Ovary (tissue), 9 donors: ENCODE data around the gene SEMA5B. TPM values are rescaled to one million over a fixed set of nuclear protein-coding genes. Genes with fewer than 3 reads are reported as not detected.

ENCODE experiments used
- DNase-seq, 5 donors: peaks; one replicate each; pipeline ENCODE4 v3.0.0-alpha.2; 2019 to 2020
- H3K27ac ChIP-seq, 2 donors: fragments of 200-600 bp; one replicate each; pipeline versions ENCODE4 v1.5.1 to v1.8.0; 2019 to 2022
- H3K27me3 ChIP-seq: fragments of 200-600 bp; one replicate; pipeline ENCODE4 v1.8.0; 2022
- H3K36me3 ChIP-seq: fragments of 200-600 bp; sonication (generic); one replicate; pipeline ENCODE4 v1.5.1; 2019
- H3K4me1 ChIP-seq: one replicate; pipeline ENCODE4 v1.8.1; 2013; ENCODE audit warnings: mild to moderate bottlenecking, moderate library complexity; ENCODE audit not compliant: insufficient read depth
- H3K4me3 ChIP-seq: fragments of 200-600 bp; sonication (generic); one replicate; pipeline ENCODE4 v1.5.1; 2017
- H3K9me3 ChIP-seq, 2 donors: fragments of 200-600 bp in 1 of 2; sonication (generic) in 1 of 2; one replicate each; pipeline versions ENCODE4 v1.5.1 to v1.8.1; 2013 to 2019; ENCODE audit warnings: mild to moderate bottlenecking in 1 of 2, moderate library complexity in 1 of 2
- EP300 ChIP-seq: sonication (generic); formaldehyde crosslinking; IDR thresholded peaks from one replicate; pipeline ENCODE4 v1.6.1; 2017; ENCODE audit warnings: antibody characterized with exemption
- POLR2A ChIP-seq: fragments of 450-650 bp; IDR thresholded peaks from one replicate; pipeline ENCODE4 v1.6.1; 2017; ENCODE audit warnings: antibody characterized with exemption, mild to moderate bottlenecking, moderate library complexity
- WGBS, 3 donors: extraction: QIAGEN DNeasy Blood & Tissue Kit in 1 of 3; methylation state at CpG; one replicate each; pipeline versions ENCODE4 v1.1.5 to v1.1.7; 2013 to 2017; 5-methylcytosine and 5-hydroxymethylcytosine counted together
- intact Hi-C, 4 donors: fragments of 100-400 bp; cut with DNase I; formaldehyde crosslinking; loops; one replicate each; pipeline versions ENCODE4 v1.11.0 to v1.15.1; 2022 to 2023
- polyA plus RNA-seq, 2 donors: library from polyadenylated mRNA; stranded (reverse); fragments of 200-250 nt in 1 of 2; fragments of 350-450 nt in 1 of 2; fragmentation: Illumina TruSeq in 1 of 2; extraction: RNeasy Lipid Tissue Mini Kit (QIAGEN cat#74804) in 1 of 2; gene quantifications; one replicate each; pipeline ENCODE4 v1.2.3, GENCODE V29; 2013 to 2014
- total RNA-seq, 7 donors: library from RNA; depleted of rRNA in 2 of 7; stranded (reverse); fragments of >200 nt in 2 of 7; fragmentation: NEBNext Ultra II Directional in 3 of 7; extraction: Animal tissue kit (Norgen Biotek cat#: 25700) in 3 of 7; gene quantifications; one replicate each; pipeline versions ENCODE4 v1.1.0 to v1.2.4, GENCODE V29; 2016 to 2023
- TF ChIP-seq, protein P1 (sequence below), 3 donors: fragments of 450-650 bp in 2 of 3; fragments of 200-600 bp in 1 of 3; IDR thresholded peaks; one replicate each; pipeline versions ENCODE4 v1.5.1 to v1.8.0; 2016 to 2022; ENCODE audit warnings: antibody characterized with exemption in 3 of 3, mild to moderate bottlenecking in 1 of 3
- donor health status: DM: no; HTN: no; CAD: no; lungs with moderate emphysema.
- donor health status: DM: no; HTN: no; CAD: no.
- donor health status: Bipolar disorder and iron deficiency.
- donor health status: DM: yes; HTN: yes; CAD: no.
- donor health status: DM: no; HTN: no; CAD: no.
- donor health status: DM: yes; HTN: yes; CAD: no.

SEMA5B gene
- total and polyA plus RNA-seq, 9 donors, result 0.22 to 3.1 (median 1.3) TPM

DNA sequence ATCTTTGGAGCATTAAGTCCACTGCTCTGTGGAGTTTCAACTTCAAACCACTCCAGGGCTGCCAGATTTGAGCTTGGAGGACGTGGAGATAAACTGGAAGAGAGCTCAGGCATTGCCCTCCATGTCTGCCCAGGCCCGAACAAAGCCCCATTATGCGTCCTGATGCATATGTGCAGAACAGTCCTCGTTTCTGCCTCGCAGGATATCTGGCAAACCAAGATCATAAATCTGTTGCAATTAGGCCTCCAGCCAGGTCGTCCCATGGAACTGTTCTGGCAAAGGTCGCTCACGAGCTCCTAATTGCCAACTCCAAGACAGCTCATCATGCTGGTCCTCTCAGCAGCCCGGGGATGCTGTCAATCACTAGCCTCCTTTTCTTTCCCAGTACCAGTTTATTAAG, 91.2 kb downstream of the SEMA5B start:
- Histone ChIP-seq H3K4me1 (peaks cover 3% of the 10 kb centered on the region), H3K27me3 (no peaks in the 10 kb centered on the region), H3K4me3 (no peak overlapping the region), H3K9me3 (no peaks in the 10 kb centered on the region), H3K36me3 (no peaks in the 10 kb centered on the region), H3K27ac (no peak overlapping the region)
- TF ChIP-seq EP300 (no peak), POLR2A (no peak)
- TF ChIP-seq, protein P1, sequence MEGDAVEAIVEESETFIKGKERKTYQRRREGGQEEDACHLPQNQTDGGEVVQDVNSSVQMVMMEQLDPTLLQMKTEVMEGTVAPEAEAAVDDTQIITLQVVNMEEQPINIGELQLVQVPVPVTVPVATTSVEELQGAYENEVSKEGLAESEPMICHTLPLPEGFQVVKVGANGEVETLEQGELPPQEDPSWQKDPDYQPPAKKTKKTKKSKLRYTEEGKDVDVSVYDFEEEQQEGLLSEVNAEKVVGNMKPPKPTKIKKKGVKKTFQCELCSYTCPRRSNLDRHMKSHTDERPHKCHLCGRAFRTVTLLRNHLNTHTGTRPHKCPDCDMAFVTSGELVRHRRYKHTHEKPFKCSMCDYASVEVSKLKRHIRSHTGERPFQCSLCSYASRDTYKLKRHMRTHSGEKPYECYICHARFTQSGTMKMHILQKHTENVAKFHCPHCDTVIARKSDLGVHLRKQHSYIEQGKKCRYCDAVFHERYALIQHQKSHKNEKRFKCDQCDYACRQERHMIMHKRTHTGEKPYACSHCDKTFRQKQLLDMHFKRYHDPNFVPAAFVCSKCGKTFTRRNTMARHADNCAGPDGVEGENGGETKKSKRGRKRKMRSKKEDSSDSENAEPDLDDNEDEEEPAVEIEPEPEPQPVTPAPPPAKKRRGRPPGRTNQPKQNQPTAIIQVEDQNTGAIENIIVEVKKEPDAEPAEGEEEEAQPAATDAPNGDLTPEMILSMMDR (IDR thresholded peaks at IDR 0.05), result no peak
- DNase-seq, result no peak
- WGBS, 3 donors, result 37 to 73% (median 70%) methylated on average over 9 of the region's 9 CpGs
- intact Hi-C loops, result no loop called here

DNA sequence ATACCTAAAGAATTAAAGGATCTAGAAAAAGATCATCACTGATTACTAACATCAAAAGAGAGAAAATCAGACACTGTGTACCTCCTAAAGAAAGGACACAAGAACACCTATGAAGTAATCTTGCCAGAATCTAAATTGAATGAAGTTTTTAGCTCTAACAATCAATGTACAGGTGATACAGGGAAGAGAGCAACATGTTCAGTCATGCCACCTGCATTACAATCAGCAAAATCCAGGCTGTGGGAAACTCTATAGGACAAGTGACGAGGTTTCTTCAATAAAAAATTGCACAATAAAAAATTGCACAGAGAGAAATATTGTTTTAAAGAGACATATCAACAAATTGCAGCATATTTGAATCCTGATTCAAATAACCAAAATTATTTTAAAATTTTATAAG, 93.3 kb downstream of the SEMA5B start:
- Histone ChIP-seq H3K36me3 (no peaks in the 10 kb centered on the region), H3K4me3 (no peak overlapping the region), H3K27ac (no peak overlapping the region), H3K27me3 (no peaks in the 10 kb centered on the region), H3K4me1 (no peaks in the 10 kb centered on the region), H3K9me3 (no peaks in the 10 kb centered on the region)
- no peak for DNase-seq
- WGBS, 3 donors, result 95 to 97% (median 97%) methylated on average over 1 of the region's 1 CpG
- intact Hi-C loops, result no loop called here
- no peak for TF ChIP-seq EP300
- TF ChIP-seq, protein P1 (IDR thresholded peaks at IDR 0.05), result no peak
- TF ChIP-seq POLR2A, result no peak

DNA sequence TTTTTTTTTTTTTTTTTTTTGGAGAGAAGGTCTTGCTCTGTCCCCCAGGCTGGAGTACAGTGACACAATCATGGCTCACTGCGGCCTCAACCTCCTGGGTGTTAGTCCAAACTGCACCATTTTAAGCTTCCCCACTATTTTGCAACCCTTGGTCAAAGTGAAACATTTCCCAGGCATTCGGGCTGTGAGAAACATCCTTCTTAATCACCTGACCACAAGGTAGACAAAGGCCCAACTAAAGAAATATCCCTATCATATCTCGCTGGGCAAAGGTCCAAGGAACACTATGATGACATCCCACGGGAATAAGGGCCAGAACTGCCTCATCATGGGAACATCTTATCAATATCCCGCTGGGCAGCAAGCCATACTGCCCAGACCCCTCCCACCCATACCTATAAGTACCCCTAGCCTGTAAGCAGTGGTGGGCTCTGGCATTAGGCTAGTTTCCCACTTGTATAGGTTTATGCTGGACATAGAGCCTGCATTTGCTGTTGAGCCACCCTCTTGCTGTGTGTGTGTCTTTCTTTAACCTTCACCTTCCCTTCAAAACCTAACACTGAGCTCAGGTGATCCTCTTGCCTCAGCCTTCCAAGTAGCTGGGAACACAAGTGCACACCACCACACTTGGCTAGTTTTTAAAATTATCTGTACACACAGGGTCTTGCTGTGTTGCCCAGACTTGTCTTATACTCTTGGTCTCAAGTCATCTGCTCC, 95.2 kb downstream of the SEMA5B start:
- intact Hi-C loops, result no loop called here
- H3K9me3 ChIP-seq, result no peaks in the 10 kb centered on the region
- H3K27ac ChIP-seq, result no peak overlapping the region
- H3K4me1 ChIP-seq, result no peaks in the 10 kb centered on the region
- H3K36me3 ChIP-seq, result no peaks in the 10 kb centered on the region
- TF ChIP-seq POLR2A (no peak), EP300 (no peak)
- TF ChIP-seq, protein P1 (IDR thresholded peaks at IDR 0.05), result no peak
- H3K4me3 ChIP-seq, result no peak overlapping the region
- H3K27me3 ChIP-seq, result no peaks in the 10 kb centered on the region
- 65 to 77% (median 65%) methylated on average over 5 of the region's 5 CpGs for WGBS, 3 donors
- DNase-seq, result no peak

DNA sequence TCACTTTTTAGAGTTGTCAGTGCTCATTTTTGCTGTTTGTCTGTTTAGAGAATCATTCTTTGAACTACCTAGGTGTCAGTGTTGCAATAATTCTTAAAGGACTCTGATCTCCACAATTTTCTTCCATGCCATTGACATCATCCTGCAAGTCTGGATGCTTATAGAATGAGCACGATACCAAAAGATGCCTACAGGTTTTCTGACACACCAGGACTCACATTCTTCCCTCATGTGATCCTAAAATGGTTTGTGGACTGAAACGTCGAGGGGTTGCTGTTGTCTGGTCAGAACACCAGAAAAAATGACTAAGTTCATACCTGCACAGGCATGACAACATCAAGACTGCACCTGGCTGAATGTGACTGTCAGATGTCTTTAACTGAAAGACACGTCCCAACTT, 95.9 kb downstream of the SEMA5B start:
- Histone ChIP-seq H3K36me3 (no peaks in the 10 kb centered on the region), H3K4me3 (no peak overlapping the region), H3K27me3 (no peaks in the 10 kb centered on the region), H3K9me3 (no peaks in the 10 kb centered on the region), H3K4me1 (no peaks in the 10 kb centered on the region), H3K27ac (no peak overlapping the region)
- TF ChIP-seq, protein P1 (IDR thresholded peaks at IDR 0.05), result no peak
- no peak for TF ChIP-seq EP300
- no peak for TF ChIP-seq POLR2A
- 80 to 85% (median 82%) methylated on average over 4 of the region's 4 CpGs for WGBS, 3 donors
- intact Hi-C loops, result no loop called here
- no peak for DNase-seq
